ENCODE data around the gene KCNJ11.

KCNJ11 gene

DNA sequence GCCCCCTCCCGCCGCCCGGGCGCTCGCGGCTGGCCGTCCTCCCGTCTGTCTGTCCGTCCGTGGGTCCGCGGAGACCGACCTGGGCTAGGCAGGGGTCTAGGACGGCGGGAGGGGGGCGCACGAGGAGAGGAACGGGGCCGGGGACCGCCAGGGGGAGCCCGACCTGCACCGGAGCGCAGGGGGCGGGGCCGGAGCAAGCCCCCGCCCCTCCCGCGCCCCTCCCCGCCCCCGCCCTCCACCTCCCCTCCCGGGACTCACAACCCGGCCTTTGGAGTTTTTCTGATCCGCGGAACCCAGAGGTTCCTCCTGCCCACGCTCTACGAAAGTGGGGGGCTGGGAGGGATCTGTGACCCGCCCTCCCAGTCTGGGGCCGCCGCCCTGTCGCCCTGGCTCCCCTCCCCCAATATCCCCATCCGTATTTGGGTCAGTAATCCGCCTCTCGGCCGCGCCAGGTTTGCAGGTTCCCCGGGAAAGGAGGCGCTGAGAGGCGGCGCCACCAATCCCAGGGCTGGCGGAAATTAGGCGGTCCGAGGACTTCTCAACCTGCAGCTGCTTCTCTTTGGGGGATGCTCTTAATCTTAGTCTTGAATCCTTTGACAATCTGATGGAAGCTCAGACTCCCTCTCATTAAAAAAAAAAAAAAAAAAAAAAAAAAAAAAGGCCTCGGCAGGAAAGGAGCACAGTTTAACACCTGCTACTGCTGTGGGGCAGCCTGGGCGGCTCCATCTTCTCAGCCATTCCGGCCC is 925 bp upstream of the KCNJ11 start:
- peak; percentile 75 for DNase-seq

DNA sequence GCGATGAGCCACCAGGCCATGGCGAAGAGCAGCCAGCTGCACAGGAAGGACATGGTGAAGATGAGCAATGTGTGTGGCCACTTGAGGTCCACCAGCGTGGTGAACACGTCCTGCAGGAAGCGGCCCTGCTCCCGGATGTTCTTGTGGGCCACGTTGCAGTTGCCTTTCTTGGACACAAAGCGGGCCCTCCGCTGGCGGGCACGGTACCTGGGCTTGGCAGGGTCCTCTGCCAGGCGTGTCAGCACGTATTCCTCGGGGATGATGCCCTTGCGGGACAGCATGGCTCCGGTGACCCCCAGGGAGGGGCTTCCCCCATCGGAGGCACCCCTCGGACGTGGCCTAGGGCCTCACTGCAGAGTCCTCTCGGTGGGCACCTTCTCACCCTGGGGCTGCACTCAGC is 648 bp downstream of the KCNJ11 start:
- no peak for DNase-seq

DNA sequence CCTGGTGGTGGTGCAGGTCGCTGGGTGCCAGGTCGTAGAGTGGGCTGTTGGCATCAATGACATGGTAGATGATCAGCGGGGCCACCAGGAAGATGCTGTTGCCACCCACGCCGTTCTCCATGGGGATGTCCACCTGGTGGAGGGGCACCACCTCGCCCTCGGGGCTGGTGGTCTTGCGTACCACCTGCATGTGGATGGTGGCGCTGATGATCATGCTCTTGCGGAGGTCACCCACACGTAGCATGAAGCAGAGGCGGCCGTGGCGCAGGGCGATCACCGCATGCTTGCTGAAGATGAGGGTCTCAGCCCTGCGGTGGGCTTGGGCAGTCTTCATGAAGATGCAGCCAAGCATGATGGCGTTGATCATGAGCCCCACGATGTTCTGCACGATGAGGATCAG is 1.2 kb downstream of the KCNJ11 start:
- no peak for DNase-seq

DNA sequence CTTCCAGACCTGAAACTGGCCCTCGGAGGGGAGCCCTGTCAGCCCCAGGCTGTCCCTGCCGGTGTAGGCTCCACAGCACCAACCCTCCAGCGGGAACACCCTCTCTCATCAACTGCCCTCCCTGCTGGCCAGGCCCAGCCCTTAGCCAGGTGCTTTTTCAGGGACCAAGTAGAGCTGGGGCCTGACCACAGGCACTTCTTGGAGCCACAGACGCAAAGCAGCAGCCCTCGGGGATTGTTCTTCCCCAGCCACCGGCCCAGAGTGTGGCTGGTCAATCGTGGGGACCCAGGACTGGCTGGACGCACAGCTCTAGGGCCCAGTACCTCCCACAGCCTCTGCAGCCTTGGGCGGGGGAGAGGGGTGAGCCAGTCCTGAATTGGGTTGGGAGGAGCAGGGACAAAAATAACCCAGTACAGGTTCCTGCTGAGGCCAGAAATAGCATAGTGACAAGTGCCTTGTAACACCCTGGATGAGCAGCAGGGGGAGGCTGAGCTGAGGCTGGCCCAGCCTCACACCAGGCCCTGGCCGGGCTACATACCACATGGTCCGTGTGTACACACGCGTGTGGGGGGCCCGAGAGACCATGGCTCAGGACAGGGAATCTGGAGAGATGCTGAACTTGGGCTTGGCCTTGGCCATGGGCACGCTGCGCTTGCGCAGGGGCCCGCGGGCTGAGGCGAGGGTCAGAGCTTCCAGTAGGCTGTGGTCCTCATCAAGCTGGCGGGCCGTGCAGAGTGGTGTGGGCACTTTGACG is 2.0 kb downstream of the KCNJ11 start:
- peak; percentile 11 for DNase-seq

DNA sequence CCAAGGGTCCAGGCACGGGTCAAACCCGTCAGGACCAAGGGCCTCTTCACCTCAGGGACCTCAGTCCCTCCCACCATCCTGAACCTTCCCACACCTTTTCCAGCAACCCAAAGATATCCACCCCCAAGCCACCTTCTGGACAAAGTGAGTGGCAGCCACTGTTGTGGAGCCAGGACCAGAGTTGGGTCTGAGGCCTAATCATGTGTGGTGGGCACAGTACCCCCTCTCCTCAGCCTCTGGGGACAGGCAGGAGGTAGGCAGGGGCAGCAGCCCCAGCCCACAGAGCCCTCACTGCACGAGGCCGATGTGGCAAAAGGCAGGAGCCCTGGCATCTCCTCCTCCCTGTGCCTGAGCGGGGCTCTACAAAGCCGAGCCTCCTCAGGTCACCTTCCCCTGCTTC is 2.5 kb downstream of the KCNJ11 start:
- no peak for DNase-seq

DNA sequence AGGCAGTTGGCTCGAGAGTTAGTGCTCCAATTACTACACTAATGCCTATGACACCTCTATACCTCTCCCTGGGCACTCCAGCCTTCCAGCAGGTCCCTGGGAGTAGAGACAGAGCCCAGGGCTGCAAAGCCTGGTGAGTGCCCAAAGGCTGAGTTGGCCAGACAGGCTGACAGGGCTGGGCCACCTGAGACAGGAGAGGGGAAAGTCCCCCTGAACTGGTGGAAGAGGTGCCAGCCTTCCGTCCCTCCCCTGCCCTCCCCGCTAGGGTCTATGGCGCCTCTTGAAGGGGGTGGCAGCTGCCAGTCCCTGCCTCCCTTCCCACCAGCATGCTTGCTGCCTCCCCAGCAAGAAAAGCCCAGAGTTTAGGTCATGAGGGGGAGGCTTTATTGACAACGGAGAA is 3.0 kb downstream of the KCNJ11 start:
- no peak for DNase-seq

DNA sequence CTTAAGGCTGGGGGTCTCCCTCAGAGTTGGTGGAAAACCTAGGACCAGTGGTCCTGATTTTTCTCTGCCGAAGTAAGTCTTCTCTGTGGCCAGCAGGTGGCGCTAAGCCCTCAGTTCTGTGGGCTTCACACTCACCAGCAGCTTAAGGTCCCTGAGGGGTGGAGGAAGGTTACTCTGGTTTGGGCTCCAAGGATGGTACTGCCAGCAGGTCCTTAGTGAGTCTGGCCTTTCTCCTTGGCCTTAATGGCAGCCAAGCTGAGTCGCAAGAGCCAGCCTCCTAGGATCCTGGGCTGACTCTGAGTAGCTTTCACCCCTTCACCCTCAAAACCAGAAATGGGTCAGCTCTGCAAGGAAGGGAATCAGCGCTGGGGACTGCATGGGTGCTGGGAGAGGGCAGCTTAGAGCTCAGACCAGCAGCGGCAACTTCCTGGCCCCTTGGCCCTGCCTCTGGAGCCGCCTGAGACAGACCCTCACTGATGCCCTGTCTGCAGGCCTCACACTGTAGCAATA is 4.4 kb downstream of the KCNJ11 start:
- DNase-seq = peak; percentile 70

DNA sequence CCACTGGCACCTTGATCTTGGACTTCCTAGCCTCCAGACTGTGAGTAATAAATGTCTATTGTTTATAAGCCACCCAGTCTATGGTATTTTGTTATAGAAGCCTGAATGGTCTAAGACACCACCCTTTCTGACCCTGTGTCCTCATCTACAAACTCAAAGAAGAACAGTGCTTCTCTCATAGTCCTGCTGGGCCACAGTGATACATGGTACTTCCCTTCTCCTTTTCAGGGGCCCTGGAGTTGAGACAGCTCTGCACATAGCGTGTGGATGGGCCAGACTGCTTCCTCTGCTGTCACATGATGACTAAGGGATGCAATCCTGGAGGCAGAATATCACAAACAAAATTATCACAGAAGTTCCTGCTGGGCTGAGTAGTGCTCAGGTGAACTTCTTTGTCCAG is 5.0 kb downstream of the KCNJ11 start:
- DNase-seq = no peak

DNA sequence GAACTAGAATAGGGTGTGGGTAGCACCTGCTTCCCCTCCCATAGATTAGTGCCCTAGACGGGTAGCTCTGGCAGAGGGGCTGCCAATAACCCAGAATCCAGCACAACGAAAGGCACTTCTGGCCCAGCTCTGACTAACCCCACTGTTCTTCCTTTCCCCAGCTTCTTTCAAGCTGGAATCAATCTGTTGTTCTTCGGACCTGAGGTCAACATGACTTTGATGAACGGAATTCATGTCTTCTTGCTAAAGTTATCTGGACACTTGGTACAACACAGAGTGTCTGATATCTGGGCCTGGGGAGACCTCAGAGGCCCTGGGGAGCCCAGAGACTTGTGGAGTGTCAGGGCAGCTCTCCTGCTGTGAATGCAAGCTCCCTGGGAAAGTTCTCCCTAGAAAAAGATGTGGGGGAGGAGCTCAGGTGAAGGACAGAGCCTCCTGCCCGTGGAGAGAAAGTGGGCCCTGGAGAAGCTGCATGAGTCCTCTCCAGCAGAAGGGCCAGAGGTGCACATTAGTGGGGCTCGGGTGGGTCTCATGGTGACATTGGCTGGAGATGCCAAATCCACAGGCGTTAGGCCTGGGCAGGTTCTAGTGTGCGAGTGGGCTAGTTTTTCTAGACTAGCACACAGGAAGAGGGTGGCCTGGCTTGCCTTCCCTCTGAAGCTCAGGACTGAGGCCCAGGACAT is 6.3 kb downstream of the KCNJ11 start:
- no peak for DNase-seq

DNA sequence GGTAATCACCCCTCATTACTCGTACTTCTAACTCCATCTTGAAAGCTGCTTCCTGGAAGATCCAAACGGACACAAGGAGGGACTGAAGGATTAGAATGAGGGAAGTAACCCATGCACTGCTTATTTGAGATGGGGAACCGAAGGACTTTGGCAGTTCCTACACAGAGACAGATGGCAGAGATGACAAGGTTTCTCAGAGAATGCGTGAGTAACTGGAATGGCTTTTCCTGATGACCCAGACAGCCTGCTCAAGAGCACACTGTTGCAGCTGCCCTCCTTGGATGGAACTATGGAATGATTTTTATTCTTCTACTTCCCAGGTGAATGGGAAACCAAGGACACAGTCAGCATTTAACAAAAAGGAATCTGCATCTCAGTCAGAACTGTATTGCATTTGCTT is 7.3 kb downstream of the KCNJ11 start:
- DNase-seq = no peak

DNA sequence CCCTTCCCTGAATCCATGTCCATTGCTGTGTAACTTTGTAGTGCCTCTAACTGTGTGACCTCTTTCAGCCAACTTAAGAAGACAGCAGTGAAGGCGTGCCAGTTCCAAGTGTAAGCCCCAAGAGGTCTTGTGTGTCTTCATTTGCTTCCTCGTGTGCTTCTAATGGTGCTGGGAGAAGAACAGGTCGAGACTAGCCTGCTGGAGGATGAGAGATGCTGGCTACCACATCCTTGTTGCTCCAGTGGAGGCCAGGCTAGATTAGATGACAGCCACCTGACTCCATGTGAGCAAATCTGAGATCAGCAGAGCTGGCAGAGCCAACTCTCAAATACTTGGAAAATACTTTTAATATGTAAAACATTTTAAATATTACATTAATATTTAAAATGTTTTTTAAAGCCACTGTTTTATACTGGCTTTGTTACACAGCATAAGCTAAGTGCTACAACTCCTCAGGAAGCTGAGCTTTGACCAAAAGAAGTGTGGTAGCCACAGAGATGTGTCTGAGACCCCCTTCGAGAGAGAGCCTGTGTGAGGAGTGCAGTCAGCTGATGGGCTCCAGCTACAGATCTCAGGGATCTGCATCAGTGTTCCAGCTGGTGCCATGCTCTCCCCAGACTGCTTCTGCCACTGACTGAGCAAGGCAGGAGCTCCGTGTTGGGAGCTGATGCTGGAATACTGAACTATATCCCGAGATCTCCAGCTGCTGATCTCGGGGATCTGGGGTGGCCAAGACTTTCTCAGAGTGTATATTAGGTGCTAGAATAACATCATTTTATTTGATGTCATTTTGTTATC is 8.9 kb downstream of the KCNJ11 start:
- no peak for DNase-seq

DNA sequence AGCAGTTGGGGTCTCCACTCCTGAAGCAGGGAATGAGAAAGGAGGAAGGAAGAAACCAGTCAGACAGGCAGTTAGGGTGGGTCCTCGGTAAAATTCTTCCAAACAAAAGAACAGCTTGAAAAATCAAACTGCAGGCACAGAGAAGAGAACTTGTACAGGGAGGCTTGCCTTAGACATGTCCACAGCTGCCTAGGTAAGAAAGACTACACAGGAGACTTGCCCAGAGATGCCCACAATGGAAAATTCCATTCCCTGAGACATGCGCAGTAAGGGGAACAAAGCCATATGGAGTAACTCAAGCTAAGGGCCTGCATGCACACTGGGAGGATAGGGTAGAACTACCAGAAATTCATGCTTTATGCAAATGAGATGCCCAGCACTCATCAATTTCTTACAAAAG is 9.8 kb downstream of the KCNJ11 start:
- DNase-seq = no peak

DNA sequence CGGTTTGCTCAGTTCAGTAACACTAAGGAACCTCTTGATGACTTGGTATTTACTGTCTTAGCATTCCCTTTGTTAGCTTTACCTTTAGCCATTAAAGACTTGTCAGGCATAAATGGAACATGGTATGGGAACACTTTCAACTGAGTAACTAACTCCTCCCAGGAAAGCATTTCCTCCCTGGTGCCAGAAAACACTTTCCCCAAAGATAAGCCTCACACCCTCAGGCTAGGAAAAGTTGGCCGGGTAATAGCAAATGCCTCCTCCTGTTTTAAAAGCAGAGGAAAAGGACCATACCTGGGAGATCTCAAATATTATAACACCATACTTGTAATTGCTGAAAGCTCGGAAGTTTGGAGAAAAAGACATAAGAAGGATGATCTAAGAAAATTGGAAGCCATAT is 12.0 kb downstream of the KCNJ11 start:
- DNase-seq = no peak

DNA sequence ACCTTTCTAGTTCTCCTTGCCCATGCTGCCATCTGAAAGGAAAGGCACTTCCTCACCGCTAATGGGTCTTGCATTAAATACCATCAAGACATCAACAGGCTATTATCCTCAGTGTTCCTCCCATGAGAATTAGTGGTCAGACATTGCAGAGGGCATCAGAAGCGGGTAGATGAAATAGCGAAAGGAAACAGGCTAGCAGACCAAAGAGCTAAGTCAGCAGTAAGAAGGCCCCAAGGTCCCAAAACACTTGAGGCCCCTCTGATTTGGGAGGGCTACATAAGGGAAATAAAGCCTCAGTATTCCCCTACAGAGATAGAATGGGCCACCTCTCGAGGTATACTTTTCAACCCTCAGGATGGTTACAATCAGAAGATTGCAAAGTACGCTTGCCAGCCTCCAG is 12.9 kb downstream of the KCNJ11 start:
- no peak for DNase-seq

DNA sequence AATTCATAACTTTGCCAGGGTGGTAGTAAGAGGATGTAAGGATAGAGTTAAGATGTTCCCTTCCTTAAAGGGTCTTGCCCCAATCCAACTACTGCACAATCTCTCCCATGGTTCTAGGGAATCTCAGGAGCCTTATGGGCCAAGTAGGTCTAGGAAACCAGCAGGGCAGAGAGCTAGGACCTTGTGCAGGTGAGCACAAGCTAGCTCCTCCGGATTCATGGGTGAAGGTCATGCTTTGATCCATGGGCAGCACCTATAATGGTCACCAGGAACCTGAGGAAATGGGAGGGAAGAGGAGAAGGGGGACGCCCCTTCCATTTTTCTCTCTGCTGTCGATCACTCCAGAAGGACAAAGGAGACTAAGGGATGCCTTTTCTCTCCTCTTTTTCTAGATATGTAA is 16.8 kb downstream of the KCNJ11 start:
- DNase-seq = no peak

DNA sequence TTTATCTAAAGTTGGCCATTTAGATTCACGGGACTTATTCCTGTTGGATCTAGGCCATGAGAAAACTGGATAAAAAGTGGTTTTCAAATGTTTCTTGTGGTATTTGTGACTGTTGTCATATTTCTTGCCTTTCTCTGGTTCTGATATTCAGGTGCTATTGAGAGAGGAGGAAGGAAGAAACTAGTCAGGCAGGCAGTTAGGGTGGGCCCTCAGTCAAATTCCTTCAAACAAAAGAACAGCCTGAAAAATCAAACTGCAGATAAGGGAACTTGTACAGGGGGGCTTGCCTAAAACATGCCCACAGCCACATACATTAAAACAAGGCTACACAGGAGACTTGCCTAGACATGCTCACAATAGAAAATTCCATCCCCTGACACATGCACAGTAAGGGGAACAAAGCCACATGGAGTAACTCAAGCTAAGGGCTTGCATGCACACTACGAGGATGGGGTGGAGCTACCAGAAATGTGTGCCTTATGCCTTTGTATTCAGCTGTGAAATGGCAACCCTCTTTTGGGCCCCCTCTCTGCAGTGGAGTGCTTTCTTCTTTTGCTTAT is 18.7 kb downstream of the KCNJ11 start:
- DNase-seq = no peak

DNA sequence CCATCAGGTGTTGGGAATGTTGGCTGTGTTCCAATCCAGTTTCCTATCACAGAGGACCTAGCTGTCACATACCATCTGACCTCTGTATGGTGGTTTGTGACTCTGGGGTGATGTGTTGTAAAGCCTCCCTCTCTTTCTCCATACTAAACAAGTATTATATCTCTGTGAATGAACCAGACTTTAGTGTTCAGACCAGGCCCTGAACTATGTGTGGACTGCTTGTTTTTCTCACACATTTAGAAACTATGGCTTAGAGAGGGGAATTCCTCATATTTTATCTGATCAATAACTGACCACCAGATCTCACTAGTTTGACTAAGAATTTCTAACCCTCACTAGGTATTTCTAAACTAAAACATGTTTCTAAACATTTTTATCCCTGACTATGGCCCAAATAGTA is 19.4 kb downstream of the KCNJ11 start:
- no peak for DNase-seq

DNA sequence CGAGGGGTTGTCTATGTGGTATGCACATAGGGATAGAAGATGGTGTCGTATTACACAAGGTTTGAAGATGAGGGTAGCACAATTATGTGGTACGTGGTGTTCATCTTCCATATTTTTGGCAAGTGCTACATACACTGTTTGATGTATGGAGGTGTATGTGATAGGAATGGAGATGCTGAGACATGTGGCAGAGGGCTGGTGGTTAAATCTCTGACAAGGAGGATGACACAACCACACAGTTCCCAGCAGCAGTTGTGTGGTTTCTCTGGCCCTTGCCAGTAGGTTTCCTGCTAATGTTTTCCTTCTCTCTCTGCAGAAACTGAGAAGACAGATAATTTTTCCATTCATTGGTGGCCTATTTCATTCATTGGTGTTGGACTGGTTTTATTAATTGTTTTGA is 19.9 kb downstream of the KCNJ11 start:
- DNase-seq = no peak

DNA sequence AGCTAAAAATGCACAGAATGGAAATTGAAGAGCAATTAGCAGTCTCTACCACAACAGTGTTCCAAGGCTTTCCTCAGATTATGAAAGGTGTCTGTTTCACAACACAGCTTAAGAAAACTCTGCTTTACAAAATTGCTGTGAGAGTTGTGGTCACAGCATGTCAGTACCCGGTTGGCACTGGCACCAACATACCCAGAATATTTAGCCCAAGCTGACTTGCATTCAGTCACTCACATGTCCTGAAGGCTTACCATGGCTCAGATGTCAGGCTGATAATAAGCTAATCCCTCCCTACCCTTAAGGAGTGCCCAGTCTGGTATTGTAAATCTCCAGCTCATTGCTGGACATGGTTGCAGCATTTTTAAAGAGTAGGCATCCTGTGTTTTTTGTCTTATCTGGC is 22.0 kb downstream of the KCNJ11 start:
- no peak for DNase-seq

DNA sequence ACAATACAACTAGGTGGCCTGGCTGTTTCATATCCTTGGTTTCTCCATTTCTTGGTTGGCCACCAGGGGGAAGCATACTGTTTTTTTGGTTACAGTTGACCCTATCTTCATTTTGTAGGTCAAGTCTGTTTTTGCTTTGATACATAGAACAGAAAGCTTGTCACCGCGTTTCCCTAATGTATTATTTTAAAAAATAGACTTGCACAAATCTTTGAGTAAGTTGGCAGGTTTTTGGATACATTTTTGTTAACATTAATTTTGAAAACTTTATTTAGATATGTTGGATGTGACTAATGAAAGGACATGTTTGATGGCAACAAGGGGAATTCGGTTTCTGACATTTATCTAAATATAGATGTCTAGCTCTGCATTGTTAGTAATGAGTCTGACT is 33.9 kb downstream of the KCNJ11 start:
- peak; percentile 43 for DNase-seq

DNA sequence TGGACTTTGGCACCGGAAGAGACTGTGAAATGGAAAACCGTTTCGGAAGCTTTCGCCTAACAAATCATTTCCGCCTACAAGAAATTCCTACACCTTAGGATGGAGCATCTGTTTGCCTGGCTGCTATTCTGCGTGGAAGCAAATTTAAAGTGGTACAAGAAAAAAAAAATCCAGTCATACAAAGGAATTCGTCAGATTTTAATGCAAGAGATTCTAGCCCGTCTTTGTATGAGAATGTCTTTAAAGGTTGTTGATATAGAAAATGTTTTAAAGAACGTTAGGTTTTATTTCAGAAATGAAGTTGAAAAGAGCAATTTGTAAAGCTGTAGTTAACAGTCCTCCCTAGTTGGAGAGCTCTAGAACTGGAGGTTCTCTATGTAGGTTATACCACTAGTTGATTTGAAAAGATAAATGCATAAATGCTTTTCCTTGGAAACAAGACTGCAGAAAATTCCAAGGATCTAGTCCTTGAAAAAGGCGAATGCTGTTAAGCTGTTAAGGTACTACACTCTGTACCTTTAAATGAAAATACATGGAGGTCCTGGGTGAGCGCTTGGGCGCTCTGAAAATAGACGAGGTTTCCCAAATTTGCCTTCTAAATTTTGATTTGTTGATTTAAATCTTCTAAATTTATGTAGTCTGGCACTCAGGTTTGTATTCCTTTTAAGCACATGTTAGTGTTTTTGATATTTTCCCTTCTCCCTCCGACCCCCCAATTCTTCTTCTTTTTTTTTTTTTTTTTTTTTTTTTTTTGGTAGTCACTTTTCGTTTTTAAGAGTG is 34.4 kb downstream of the KCNJ11 start:
- DNase-seq = no peak
